Activated effector memory CD4-positive, alpha-beta T cell treated with Interleukin-2 at 50 U/mL for 16 hours (primary cell): ENCODE results near the gene ACSM6.
"Not testable (repeated sequence)": the region's sequence is repeated elsewhere in the genome, so short reads cannot be mapped to it uniquely, and the experiment has no call there.

ENCODE experiments used
- DNase-seq: peaks from one replicate; pipeline ENCODE4 v3.0.0-alpha.2; 2020

The ACSM6 gene

GRCh38 chr10:95217476-95217875, 23.4 kb downstream of the ACSM6 start:
- no peak for DNase-seq

GRCh38 chr10:95220539-95220938, 26.5 kb downstream of the ACSM6 start:
- DNase-seq: no peak

GRCh38 chr10:95221124-95221523, 27.1 kb downstream of the ACSM6 start:
- no peak for DNase-seq

GRCh38 chr10:95225136-95225535, 31.1 kb downstream of the ACSM6 start:
- DNase-seq: no peak

GRCh38 chr10:95228934-95229723, 35.1 kb downstream of the ACSM6 start:
- DNase-seq: not testable (repeated sequence)

- DNase-seq: no peak
These were observed 35.9 kb downstream of the ACSM6 start for GRCh38 chr10:95229724-95230627.

- DNase-seq: not testable (repeated sequence)
These were observed 36.9 kb downstream of the ACSM6 start for GRCh38 chr10:95230677-95231586.

- DNase-seq: no peak
These were observed 39.5 kb downstream of the ACSM6 start for GRCh38 chr10:95233377-95234034.

GRCh38 chr10:95234951-95235350, 40.9 kb downstream of the ACSM6 start:
- DNase-seq: no peak

- no peak for DNase-seq
These were observed 41.6 kb downstream of the ACSM6 start for GRCh38 chr10:95235676-95236067.

- DNase-seq: no peak
These were observed 42.2 kb downstream of the ACSM6 start for GRCh38 chr10:95236068-95236903.

GRCh38 chr10:95237376-95238170, 43.5 kb downstream of the ACSM6 start:
- DNase-seq: no peak

GRCh38 chr10:95240096-95240495, 46.1 kb downstream of the ACSM6 start:
- not testable (repeated sequence) for DNase-seq

- DNase-seq: no peak
These were observed 46.8 kb downstream of the ACSM6 start for GRCh38 chr10:95240811-95241210.

GRCh38 chr10:95241533-95241932, 47.5 kb downstream of the ACSM6 start:
- no peak for DNase-seq

- DNase-seq: no peak
These were observed 48.7 kb downstream of the ACSM6 start for GRCh38 chr10:95242581-95243317.

GRCh38 chr10:95243318-95243617, 49.2 kb downstream of the ACSM6 start:
- no peak for DNase-seq

GRCh38 chr10:95244152-95244551, 50.1 kb downstream of the ACSM6 start:
- no peak for DNase-seq

GRCh38 chr10:95245425-95246055, 51.5 kb downstream of the ACSM6 start:
- no peak for DNase-seq
